Measurements from ENCODE around the gene MTARC2.

GRCh38 chr1:220827445-220828178 is 79.5 kb downstream of the MTARC2 start:
- TF ChIP-seq CTCF (optimal IDR thresholded peaks at IDR 0.05 in 1 of 3, IDR thresholded peaks at IDR 0.05 in 1 of 3, conservative IDR thresholded peaks at IDR 0.05 in 1 of 3; ENCODE audit: extremely low read depth in 1 of 3, insufficient read depth in 2 of 3, low read length in 3 of 3) (no peak), EZH2 (IDR thresholded peaks at IDR 0.05; ENCODE audit: low read length) (no peak)

Measured in keratinocyte (primary cell).